Stimulated activated CD4-positive, alpha-beta T cell treated with anti-CD3 and anti-CD28 coated beads, Interleukin-1b, Interleukin-23, amount 100 ng/mL, for 1 hour (primary cell): ENCODE measurements around the gene CDC16.
"Not testable (repeated sequence)": the region's sequence is repeated elsewhere in the genome, so short reads cannot be mapped to it uniquely, and the experiment has no call there.

ENCODE experiments used
- DNase-seq, 2 donors: peaks; one replicate each; pipeline ENCODE4 v3.0.0-alpha.2; 2020; ENCODE audit warnings: low read depth in 2 of 2

CDC16 gene

DNA sequence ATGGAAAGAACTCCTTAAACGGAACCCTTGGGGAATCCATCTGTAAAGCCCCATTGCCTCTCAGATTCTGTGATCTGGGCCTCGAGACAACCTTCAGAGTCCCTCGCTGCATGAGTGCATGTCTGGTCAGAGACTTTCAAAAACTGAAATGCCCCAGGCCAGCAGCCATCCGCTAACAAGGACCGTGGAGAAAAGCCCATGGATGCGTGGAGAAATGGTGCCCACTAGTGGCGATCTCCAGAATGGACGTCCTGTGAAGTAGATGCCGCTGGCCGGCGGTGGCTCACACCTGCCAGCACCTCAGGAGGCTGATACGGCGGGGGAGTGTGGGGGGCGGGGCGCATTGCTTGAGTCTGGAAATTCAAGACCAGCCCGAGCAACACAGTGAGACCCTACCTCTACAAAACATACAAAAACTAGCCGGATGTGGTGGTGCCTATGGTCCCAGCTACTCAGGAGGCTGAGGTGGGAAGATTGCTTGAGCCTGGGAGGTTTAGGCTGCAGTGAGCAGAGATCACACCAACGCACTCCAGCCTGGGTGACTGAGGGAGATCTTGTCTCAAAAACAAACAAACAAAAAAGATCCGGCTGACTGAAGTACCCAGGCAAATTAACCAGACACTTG lies 7.9 kb upstream of the CDC16 start:
- DNase-seq, result peak; percentile 63 to 77

DNA sequence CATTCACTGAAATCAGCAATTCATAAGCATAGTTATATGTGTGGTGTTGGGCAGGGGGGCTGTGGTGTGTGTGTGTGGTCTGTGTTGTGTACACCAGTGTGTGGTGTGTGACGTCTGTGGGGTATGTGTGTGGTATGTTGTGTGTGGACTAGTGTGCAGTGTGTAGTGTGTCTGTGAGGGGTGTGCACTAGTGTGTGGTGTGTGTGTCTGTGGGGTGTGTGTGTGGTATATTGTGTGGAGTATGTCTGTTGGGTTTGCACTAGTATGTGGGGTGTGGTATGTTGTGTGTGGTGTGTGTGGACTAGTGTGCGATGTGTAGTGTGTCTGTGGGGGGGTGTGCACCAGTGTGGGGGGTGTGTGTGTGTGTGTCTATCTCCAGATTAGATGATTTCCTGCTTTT lies 7.2 kb upstream of the CDC16 start:
- no peak for DNase-seq

DNA sequence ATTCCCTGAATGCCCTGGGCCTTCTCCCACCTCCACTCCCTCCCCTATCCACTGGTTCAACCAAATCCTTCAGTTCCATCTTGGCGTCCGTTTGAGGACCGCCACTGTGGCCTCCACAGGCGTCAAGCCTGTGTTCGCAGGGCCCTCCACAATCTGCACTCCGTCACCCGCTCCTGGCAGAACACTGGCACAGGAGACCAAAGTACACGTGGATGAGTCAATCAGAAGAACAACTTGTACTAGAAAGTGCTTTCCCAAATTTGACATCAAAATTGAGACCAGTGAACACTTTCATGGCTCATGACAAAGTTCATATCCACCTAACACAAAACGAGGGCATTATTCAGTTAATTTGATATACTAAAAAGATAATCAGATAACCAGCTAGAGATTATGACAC lies 6.5 kb upstream of the CDC16 start:
- no peak for DNase-seq

DNA sequence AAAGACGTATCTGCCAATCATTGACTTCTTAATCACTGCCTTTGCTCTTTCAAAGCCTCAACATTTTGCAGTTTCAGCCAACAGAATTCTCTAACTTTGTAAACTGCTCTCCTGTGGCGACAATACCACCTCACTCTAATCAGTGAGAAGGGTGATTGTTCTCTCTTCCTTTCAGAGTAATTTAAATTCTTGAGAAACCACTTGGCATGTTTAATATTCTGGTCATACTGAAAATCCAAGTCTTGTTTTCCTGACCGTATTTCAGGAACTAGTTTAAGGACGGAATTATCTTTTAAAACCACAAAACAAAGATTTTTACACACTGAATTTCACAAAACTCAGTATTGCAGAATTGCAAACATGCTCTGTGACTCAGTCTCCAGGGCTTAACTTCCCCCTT lies 5.2 kb upstream of the CDC16 start:
- no peak for DNase-seq

DNA sequence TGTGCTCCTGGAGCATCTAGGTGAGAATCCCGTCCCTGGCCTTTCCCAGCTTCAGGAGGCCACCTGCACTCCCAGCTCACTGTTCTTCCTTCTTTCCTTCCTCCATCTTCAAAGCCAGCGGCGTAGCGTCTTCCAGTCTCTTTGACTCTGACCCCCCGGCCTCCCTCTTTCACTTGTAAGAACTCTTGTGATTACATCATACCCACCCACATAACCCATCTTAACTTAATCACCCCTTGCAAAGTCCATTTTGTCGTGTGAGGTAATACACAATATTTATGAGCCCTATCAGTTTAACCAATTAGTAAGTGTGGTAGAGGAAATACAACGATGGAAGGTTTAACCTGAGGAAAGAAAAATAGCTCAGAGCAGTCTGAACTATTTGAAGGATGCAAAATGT lies 4.6 kb upstream of the CDC16 start:
- no peak for DNase-seq

DNA sequence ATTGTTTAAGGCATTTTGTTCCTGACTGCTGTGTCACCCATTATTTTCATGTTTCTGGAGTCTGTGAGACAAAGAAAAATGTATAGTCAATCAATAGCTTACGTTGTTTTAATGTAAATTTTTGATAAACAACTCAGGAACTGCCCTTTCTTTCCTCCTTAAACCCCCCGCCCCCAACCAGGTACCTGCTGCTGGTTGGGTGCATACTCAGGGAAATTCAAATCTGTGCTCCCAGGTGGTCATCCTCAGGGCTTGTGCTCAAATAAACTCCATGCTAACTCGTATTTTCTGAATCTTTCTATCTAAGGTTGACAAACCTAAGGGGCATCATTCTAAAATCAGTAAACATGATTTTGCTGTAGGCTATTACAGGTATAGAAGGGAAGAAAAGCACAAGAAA lies 4.1 kb upstream of the CDC16 start:
- no peak for DNase-seq

DNA sequence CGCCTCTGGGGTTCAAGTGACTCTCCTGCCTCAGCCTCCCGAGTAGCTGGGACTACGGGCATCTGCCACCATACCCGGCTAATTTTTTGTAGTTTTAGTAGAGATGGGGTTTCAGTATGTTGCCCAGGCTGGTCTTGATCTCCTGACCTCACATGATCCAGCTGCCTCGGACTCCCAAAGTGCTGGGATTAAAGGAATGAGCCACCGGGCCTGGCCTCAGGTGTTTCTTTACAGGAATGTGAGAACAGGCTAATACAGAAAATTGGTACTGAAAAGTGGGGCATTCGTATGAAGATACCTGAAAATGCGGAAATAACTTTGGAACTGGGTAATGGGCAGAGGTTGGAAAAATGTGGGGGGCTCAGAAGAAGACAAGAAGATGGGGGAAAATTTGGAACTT lies 2.8 kb upstream of the CDC16 start:
- no peak for DNase-seq

DNA sequence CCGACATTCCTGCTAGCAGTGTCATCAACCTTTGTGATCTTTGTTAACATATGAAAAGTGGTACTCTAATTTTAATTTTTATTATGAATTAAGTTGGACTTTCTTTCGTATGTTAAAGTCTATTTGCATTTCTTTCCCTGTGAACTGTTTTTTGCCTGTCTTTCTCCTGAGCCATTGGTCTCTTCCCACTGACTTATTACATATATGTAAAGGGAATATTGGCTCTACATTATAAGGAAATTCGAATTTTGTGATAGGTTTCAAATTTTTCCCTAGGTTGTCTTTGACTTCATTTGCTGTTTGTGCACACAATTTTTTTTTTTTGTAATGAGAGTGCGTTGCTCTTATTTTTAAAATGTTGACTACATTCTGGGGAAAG lies 442 bp upstream of the CDC16 start:
- no peak for DNase-seq

DNA sequence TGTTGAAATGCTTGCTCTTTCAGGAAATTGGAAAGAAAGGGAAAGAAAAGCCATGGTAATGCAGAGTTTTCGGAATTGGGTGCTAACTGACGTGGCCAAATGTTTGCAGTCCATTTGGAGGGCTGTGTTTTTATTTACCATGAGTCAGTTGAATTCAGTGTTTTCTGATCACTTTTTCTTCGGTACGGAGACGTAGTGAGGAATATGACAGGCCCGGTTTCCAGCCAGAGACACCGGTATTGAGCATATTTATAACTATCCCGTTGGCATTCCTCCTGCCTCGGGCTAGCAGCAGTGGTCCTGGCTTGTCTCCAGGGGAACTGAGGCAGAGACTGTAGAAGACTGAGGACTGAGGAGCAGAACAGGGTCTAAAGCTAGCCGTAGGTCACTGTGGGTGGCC lies 1.0 kb downstream of the CDC16 start:
- DNase-seq, result no peak

DNA sequence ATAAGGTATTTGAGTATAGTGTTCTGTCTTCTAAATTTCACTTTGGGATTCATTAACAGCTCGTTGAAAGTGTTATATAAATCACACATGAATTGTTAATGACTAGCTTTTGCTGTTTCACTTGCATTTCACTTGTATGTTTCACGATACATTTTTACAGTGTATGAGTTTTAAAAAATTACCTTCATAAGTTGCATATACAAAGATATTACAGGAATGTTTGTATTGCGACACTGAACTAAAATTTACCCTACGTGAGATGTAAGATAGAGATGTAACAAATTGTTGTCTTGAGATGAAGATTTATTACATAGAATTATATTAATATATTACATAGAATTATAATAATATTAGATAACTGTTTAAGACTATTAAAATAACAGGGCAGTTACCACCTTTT lies 1.5 kb downstream of the CDC16 start:
- no peak for DNase-seq

DNA sequence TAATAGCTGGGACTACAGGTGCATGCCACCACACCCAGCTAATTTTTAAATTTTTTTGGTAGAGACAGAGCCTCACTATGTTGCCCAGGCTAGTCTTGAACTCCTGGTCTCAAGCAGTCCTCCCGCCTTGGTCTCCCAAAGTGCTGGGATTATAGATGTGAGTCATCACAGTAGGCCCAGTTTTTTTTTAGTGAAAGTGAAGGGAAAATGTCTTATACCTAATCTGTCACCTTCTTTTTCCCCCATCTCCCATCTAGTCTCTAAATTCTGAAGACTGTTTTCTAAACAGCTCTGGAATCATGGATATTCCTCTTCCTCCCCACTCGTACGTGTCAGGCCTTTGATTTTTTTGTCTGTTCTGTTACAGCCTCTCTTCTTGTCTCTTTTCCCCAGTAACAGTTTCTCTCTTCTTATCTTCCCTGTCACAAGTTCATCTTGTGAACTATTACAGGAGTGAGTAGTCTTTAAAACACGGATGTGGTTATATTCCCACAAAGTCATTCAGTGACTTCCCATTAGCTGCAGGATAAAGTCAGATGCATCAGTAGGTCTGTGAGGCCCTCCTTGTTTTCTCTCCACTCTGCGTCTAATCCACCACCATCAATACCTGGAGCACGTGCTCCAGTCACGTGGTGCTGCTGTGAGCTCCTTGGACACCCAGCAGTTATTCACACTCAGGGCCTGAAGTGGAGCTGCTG lies 2.9 kb downstream of the CDC16 start:
- DNase-seq, result no peak

DNA sequence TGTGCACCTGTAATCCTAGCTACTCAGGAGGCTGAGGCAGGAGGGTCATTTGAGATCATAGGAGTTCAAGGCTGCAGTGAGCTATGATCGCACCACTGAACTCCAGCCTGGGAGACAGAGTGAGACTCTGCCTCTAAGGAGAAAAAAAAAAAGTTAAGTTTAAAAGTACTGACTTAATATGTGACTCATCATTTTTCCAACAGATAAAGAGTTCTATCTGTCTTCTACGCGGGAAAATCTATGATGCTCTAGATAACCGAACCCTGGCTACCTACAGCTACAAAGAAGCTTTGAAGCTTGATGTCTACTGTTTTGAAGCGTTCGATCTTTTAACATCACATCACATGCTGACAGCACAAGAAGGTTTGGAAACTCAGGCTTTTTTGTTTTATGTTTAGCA lies 7.2 kb downstream of the CDC16 start:
- DNase-seq, result no peak

DNA sequence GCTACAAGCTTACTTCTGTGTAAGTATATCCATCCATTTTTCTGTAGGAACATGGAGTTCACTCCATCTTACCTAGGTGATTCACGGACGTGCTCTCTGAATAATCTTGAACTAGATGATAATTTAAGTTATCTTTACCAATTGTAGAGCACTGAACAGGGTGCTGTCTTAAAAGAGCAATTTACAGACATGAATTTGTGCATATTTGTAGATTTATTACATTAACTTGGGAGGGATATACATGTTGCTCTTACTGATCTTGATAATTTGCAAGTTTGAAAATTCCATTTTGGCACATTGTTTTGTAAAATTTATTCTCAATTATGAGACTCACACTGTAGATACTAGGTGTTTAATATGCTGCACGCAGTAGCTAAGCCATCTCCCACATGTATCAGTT lies 9.3 kb downstream of the CDC16 start:
- no peak for DNase-seq

DNA sequence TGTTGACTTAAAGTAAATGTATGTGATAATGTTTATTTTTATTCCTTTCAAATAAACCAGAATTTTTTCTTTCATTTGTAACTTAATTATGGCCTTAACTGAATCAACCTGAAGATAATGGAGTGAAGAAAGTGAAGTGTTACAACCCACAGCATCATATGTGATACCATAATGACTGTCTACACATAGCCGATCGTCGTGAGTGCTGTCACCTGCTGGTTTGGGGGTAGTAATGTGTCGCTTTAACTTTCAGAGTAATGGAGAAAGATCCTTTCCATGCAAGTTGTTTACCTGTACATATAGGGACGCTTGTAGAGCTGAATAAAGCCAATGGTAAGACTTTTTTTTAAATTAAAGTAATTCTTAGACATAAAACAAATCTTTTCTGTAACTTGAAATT lies 9.9 kb downstream of the CDC16 start:
- DNase-seq, result no peak

DNA sequence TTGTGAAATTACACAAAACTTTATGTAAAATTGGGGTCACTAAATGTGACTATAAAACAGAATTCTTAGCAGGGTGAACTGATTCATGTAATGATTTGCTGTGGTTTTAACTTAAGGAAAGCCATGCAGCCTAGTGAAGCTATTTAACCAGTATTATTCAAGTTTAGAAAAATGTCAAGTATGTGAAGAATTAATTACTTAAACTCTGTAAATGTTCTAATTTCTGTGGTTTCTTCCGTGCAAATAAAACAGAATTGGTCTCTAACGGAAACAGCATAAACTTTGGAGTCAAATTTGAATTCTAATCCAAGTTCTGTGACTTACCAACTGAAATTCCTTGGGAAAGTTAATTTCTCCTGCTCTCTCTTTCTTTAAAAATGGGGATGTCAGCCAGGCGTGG lies 13.3 kb downstream of the CDC16 start:
- DNase-seq, result no peak

DNA sequence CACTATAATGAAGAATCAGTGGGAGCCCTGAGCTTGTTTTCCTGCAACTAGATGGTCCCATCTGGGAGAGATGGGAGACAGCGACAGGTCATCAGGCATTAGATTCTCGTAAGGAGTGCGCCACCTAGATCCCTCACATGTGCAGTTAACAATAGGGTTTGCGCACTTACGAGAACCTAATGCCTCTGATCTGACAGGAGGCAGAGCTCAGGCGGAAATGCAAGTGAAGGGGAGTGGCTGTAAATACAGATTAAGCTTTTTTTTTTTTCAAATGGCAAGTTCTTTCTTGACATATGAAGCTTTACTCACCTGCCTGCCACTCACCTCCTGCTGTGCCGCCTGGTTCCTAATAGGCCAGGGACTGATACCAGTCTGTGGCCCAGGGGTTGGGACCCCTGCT lies 14.4 kb downstream of the CDC16 start:
- DNase-seq, result no peak

DNA sequence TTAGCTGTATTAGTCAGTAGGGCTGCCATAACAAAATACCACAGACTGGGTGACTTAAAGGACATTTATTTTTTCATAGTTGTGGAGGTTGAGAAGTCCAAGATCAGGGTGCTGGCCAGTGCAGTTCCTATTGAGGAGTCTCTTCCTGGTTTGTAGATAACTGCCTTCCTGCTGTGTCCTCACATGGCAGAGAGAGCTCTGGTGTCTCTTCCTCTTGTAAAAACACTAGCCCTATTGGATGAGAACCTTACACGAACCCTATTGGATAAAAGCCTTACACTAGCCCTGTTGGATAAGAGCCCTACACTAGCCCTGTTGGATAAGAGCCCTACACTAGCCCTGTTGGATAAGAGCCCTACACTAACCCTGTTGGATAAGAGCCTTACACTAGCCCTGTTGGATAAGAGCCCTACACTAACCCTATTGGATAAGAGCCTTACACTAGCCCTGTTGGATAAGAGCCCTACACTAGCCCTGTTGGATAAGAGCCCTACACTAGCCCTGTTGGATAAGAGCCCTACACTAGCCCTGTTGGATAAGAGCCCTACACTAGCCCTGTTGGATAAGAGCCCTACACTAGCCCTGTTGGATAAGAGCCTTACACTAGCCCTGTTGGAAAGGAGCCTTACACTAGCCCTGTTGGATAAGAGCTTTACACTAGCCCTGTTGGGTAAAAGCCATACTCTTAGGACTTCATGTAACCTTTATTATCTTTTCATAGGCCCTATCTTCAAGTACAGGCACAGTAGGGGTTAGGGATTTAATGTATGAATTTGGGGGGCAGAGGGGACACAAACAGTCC lies 17.1 kb downstream of the CDC16 start:
- DNase-seq, result not testable (repeated sequence)

DNA sequence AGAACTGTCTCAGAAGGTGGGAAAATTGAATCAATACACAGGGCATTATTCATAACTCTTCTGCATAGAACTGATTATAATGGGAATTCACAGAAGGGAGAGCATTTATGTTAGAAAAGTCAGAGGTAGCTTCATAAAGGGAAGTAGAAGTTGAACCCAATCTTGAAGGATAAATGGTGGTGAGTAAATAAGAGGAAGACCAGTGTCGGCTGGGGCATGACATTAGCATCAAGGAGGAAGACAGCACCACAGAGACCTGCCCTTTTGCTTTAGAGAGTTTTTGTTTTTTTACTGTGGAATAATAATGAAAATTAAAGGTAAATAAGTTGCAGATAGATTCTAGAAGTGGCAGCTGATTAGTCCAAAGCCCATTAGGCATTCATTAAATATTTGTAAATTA lies 21.9 kb downstream of the CDC16 start:
- no peak for DNase-seq

DNA sequence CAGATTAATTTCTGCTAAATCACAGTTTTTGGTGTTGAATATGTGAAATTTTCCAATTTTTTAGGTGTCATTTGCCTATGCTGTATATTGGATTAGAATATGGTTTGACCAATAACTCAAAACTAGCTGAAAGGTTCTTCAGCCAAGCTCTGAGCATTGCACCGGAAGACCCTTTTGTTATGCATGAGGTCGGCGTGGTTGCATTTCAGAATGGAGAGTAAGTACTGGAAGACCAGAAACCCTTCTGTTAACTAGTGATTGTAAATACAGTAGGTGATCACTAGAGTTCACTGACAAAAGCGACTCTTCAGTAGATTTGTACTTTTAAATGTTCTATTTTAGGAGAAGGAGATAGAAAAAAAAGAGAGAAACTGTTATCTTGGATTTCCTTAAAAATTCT lies 22.3 kb downstream of the CDC16 start:
- no peak for DNase-seq

DNA sequence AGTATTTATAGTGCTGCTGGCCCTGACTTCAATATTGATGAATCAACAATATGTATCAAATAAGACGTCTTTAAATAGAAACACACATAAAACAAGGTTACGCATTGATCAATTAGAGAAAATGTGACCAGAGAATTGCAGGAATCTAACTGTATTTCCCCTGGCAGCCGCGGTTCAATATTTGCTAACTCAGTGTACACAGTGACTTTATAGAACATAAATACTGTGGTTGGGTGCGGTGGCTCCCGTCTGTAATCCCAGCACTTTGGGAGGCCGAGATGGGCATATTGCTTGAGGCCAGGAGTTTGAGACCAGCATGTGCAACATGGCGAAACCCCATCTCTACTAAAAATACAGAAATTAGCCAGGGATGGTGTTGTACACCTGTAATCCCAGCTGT lies 23.9 kb downstream of the CDC16 start:
- no peak for DNase-seq

DNA sequence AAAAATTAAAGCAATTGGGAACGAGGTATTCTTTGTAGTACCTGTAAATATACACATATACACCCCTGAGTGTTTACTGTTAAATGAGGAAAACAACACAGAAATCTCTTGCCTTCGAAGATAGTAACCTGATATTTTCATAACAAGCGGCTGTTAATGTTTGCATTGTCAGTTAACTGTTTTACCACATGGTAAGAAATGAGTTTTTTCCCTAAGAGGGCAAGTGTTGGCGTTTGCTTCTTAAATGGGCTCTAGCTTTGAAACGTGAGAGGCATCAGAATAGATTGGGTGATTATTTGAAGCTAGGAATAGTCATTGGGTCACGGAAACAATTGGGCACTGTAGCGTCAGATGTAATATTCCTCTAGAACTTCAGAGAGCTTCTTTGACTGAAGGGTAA lies 24.7 kb downstream of the CDC16 start:
- no peak for DNase-seq

DNA sequence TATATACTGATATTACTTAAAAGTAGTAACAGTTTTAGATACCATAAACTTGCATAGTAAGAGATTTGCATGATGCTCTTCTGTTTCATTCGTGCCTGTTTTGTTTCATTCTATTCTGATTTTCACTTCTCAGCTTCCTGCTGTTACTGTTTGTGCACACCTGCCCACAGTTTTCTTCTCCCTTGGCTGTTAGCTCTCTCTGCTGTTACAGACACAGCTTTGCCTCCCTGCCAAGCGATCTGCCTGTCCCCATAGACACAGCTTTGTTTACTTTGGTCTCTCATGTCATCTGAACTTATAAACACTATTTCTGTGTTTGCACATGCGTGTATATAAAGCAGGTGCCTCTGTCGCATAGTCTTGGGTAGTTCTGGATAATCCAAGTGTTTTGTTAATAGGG lies 25.3 kb downstream of the CDC16 start:
- no peak for DNase-seq

DNA sequence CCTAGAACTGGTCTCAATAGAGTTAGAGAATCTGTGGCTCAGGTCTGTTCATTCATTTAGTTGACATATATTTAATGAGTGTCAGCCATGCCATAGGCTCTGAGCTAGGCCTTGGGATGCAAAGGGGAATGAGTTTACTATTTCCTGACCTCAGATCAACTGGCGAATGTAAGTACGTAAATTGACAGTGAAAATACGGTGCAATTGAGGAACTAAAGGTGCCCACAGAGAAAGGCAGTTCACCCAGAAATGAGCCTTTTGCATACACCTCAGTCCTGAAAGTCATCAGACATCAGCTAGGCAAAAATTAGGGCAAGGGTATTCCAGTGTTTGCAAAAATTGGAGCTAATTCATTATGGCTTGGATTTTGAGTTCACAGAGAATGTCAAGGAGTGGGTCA lies 26.1 kb downstream of the CDC16 start:
- no peak for DNase-seq
